ENCODE data around the gene NAV2.

The NAV2 gene

GRCh38 chr11:19816040-19816439 is 103.4 kb downstream of the NAV2 start:
- DNase-seq, result no peak

GRCh38 chr11:19816817-19817216 is 104.2 kb downstream of the NAV2 start:
- no peak for DNase-seq

- DNase-seq, result no peak
Measured at GRCh38 chr11:19817265-19817851, 104.7 kb downstream of the NAV2 start.

GRCh38 chr11:19817870-19818269 is 105.2 kb downstream of the NAV2 start:
- DNase-seq, result no peak

GRCh38 chr11:19818619-19819018 is 106.0 kb downstream of the NAV2 start:
- no peak for DNase-seq

- DNase-seq, result no peak
Measured at GRCh38 chr11:19819148-19819547, 106.5 kb downstream of the NAV2 start.

GRCh38 chr11:19820100-19820499 is 107.5 kb downstream of the NAV2 start:
- no peak for DNase-seq

- DNase-seq, result no peak
Measured at GRCh38 chr11:19821412-19821875, 108.8 kb downstream of the NAV2 start.

- DNase-seq, result no peak
Measured at GRCh38 chr11:19821993-19822392, 109.4 kb downstream of the NAV2 start.

GRCh38 chr11:19822531-19822930 is 109.9 kb downstream of the NAV2 start:
- no peak for DNase-seq

GRCh38 chr11:19826606-19827005 is 114.0 kb downstream of the NAV2 start:
- DNase-seq, result no peak

GRCh38 chr11:19827399-19828135 is 114.9 kb downstream of the NAV2 start:
- DNase-seq, result no peak

GRCh38 chr11:19828382-19829108 is 115.9 kb downstream of the NAV2 start:
- DNase-seq, result no peak

GRCh38 chr11:19829109-19829837 is 116.6 kb downstream of the NAV2 start:
- no peak for DNase-seq

- no peak for DNase-seq
Measured at GRCh38 chr11:19832086-19832750, 119.6 kb downstream of the NAV2 start.

GRCh38 chr11:19832901-19833300 is 120.3 kb downstream of the NAV2 start:
- DNase-seq, result no peak

- DNase-seq, result no peak
Measured at GRCh38 chr11:19834771-19835170, 122.1 kb downstream of the NAV2 start.

GRCh38 chr11:19836666-19837065 is 124.0 kb downstream of the NAV2 start:
- DNase-seq, result no peak

GRCh38 chr11:19838994-19839768 is 126.5 kb downstream of the NAV2 start:
- no peak for DNase-seq

- no peak for DNase-seq
Measured at GRCh38 chr11:19840961-19841360, 128.3 kb downstream of the NAV2 start.

- DNase-seq, result no peak
Measured at GRCh38 chr11:19842505-19842904, 129.9 kb downstream of the NAV2 start.

- DNase-seq, result no peak
Measured at GRCh38 chr11:19843079-19843478, 130.4 kb downstream of the NAV2 start.
